Mesenchymal stem cell (in vitro differentiated cells and primary cell): Measurements from ENCODE around the gene ZFPL1.

Experiments used
- DNase-seq: peaks from one replicate; pipeline ENCODE4 v3.0.0-alpha.2; 2013
- H2AFZ ChIP-seq: one replicate; pipeline ENCODE4 v1.6.1; 2013; ENCODE audit warnings: low read depth, mild to moderate bottlenecking, control low read depth, inconsistent platforms, low read length, moderate library complexity
- H2AK5ac ChIP-seq: 2 replicates; pipeline ENCODE4 v1.6.1; 2013; ENCODE audit warnings: low read length, moderate library complexity, mild to moderate bottlenecking, inconsistent platforms; ENCODE audit not compliant: severe bottlenecking
- H2BK120ac ChIP-seq: one replicate; pipeline ENCODE4 v1.6.1; 2013; ENCODE audit warnings: low read depth, mild to moderate bottlenecking, inconsistent platforms, low read length, moderate library complexity
- H2BK12ac ChIP-seq, 2 experiments: one replicate each; pipeline ENCODE4 v1.6.1; 2013; ENCODE audit warnings: inconsistent platforms in 2 of 2, low read length in 2 of 2, mild to moderate bottlenecking in 2 of 2, moderate library complexity in 2 of 2, control low read depth in 1 of 2
- H2BK15ac ChIP-seq: one replicate; pipeline ENCODE4 v1.6.1; 2013; ENCODE audit warnings: mild to moderate bottlenecking, low read depth, inconsistent platforms; ENCODE audit not compliant: poor library complexity, severe bottlenecking
- H2BK5ac ChIP-seq: 2 replicates; pipeline ENCODE4 v1.6.1; 2013; ENCODE audit warnings: low read depth, mild to moderate bottlenecking, low read length, control low read depth, inconsistent platforms; ENCODE audit not compliant: poor library complexity, severe bottlenecking
- H3K14ac ChIP-seq, 2 experiments: one replicate each; pipeline ENCODE4 v1.6.1; 2013; ENCODE audit warnings: inconsistent platforms in 2 of 2, low read length in 2 of 2, control low read depth in 1 of 2, mild to moderate bottlenecking in 1 of 2, moderate library complexity in 1 of 2
- H3K18ac ChIP-seq, 2 experiments: one replicate each; pipeline ENCODE4 v1.6.1; 2013; ENCODE audit warnings: inconsistent platforms in 2 of 2, low read length in 2 of 2, control low read depth in 1 of 2, low read depth in 1 of 2, mild to moderate bottlenecking in 1 of 2
- H3K23ac ChIP-seq, 2 experiments: one replicate each; pipeline ENCODE4 v1.6.1; 2013; ENCODE audit warnings: inconsistent platforms in 2 of 2, low read length in 2 of 2, mild to moderate bottlenecking in 2 of 2, moderate library complexity in 2 of 2, control low read depth in 1 of 2
- H3K27ac ChIP-seq: 2 replicates; pipeline ENCODE4 v1.5.1; 2013; ENCODE audit warnings: mild to moderate bottlenecking, moderate library complexity, low read length, control low read depth, inconsistent platforms; ENCODE audit not compliant: poor library complexity, severe bottlenecking
- H3K27me3 ChIP-seq, 2 experiments: 2 replicates each; pipeline versions ENCODE4 v1.6.1 to v1.7.0; 2013; ENCODE audit warnings: low read length in 2 of 2, mild to moderate bottlenecking in 2 of 2, moderate library complexity in 2 of 2, control low read depth in 1 of 2, inconsistent platforms in 1 of 2; ENCODE audit not compliant: control insufficient read depth in 1 of 2, insufficient read depth in 1 of 2
- H3K36me3 ChIP-seq, 2 experiments: 2 replicates each; pipeline versions ENCODE4 v1.6.1 to v1.7.0; 2013; ENCODE audit warnings: low read length in 2 of 2, control low read depth in 1 of 2, inconsistent platforms in 1 of 2, low read depth in 1 of 2, mild to moderate bottlenecking in 1 of 2; ENCODE audit not compliant: insufficient read depth in 2 of 2, control insufficient read depth in 1 of 2
- H3K4ac ChIP-seq, 2 experiments: one replicate each; pipeline ENCODE4 v1.6.1; 2013; ENCODE audit warnings: inconsistent platforms in 2 of 2, low read length in 2 of 2, mild to moderate bottlenecking in 2 of 2, moderate library complexity in 2 of 2, control low read depth in 1 of 2, low read depth in 1 of 2
- H3K4me1 ChIP-seq: 2 replicates; pipeline ENCODE4 v1.6.1; 2013; ENCODE audit warnings: low read depth, low read length, control low read depth; ENCODE audit not compliant: control insufficient read depth, insufficient read depth
- H3K4me2 ChIP-seq: 2 replicates; pipeline ENCODE4 v1.6.1; 2013; ENCODE audit warnings: low read length, mild to moderate bottlenecking, inconsistent platforms; ENCODE audit not compliant: poor library complexity, severe bottlenecking
- H3K4me3 ChIP-seq, 2 experiments: 2 replicates each; pipeline versions ENCODE4 v1.5.1 to v1.7.0; 2013; ENCODE audit warnings: low read length in 2 of 2, mild to moderate bottlenecking in 2 of 2, control low read depth in 1 of 2, low read depth in 1 of 2; ENCODE audit not compliant: insufficient read depth in 1 of 2
- H3K79me1 ChIP-seq: replicated peaks from 2 replicates; pipeline ENCODE4 v1.6.1; 2013; ENCODE audit warnings: mild to moderate bottlenecking, control low read depth, low read length, inconsistent platforms; ENCODE audit not compliant: poor library complexity, severe bottlenecking
- H3K9ac ChIP-seq: 2 replicates; pipeline ENCODE4 v1.7.0; 2013; ENCODE audit warnings: mild to moderate bottlenecking, low read length, moderate library complexity
- H3K9me3 ChIP-seq: 2 replicates; pipeline ENCODE4 v1.7.0; 2013; ENCODE audit warnings: mild to moderate bottlenecking, low read length; ENCODE audit not compliant: control insufficient read depth
- H4K8ac ChIP-seq: one replicate; pipeline ENCODE4 v1.6.1; 2013; ENCODE audit warnings: inconsistent platforms, mild to moderate bottlenecking, low read length, moderate library complexity
- H4K91ac ChIP-seq: one replicate; pipeline ENCODE4 v1.6.1; 2013; ENCODE audit warnings: mild to moderate bottlenecking, low read length, inconsistent platforms
- WGBS: methylation state at CpG from one replicate; pipeline ENCODE4 v1.1.7; 2013; ENCODE audit warnings: mixed read lengths; 5-methylcytosine and 5-hydroxymethylcytosine counted together

ZFPL1 gene

DNA sequence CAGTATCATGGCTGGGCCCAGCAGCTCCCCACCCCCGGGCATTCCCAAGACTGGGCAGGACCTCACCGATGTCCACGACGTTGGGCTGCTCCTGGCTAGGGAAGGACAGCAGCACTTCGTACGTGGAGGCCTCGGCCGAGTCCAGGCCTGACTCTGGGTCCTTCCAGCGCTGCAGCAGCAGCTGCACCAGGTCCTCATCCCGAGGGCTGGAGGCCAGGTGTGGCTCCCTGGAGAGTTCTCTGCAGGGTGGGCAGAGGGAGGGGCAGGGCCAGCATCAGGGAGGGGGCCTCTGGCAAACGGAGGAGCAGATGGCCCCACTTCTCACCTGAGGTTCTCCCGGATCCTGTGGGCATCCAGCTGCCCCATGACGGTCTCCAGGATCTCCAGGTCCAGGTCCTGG is 26.0 kb upstream of the ZFPL1 start:
- Histone ChIP-seq H4K91ac (no peak overlapping the region), H3K9me3 (no peaks in the 10 kb centered on the region), H3K4ac (no peak overlapping the region), H2BK120ac (no peak overlapping the region), H3K4me3 (no peak overlapping the region), H4K8ac (no peak overlapping the region), H3K14ac (no peak overlapping the region), H3K79me1 (no peaks in the 10 kb centered on the region), H3K36me3 (no peaks in the 10 kb centered on the region), H2BK5ac (no peak overlapping the region), H2AFZ (no peak overlapping the region), H3K18ac (no peak overlapping the region), H3K27me3 (peaks cover 17 to 37% of the 10 kb centered on the region in 2 experiments), H2AK5ac (no peak overlapping the region), H3K4me2 (no peak overlapping the region), H3K27ac (no peak overlapping the region), H2BK12ac (no peak overlapping the region), H3K4me1 (peaks cover 1% of the 10 kb centered on the region), H3K23ac (no peak overlapping the region), H2BK15ac (no peak overlapping the region), H3K9ac (no peak overlapping the region)
- 86% methylated on average over 11 of the region's 13 CpGs for WGBS
- DNase-seq, result no peak

DNA sequence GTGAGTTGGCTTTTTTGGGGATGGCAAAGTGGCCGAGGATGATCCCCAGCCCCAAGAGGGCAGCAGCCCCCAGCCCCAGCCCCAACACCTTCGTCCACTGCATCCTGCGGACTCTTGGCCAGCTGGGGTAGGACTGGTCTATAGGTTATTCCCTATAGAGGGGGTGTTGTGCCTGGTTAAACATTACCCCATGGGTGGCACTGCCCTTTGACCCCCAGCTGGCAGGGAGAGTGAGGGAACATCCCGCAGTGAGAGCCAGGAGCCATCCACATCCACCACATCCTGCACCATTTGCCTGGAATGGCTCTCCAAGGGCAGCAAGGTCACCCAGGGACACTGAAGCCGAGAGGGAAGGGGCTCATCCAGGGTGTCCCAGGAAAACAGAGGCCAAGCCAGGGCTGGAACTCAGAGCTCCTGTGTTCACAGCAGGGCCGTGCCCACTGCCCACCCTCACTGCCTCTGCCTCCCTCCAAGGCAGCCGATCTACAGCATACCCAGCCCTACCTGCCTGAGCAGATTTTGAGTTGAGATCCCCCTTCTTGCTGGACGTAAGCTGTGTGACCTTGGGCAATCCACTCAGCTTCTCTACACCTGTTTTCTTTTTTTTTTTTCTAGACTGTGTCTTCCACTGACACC is 25.5 kb upstream of the ZFPL1 start, which contains the start of gene NAALADL1:
TSS of gene NAALADL1 (minus strand) at position 135 of the 636 bp plus-strand sequence. CDS start at position 103, 32 bp downstream.
- no peak within 1 kb of the TSS for H2BK120ac ChIP-seq
- H3K14ac ChIP-seq, result no peak within 1 kb of the TSS
- H3K27ac ChIP-seq, result no peak within 1 kb of the TSS
- H3K27me3 ChIP-seq, result peaks cover 14 to 32% of the 10 kb centered on the region in 2 experiments
- H3K9me3 ChIP-seq, result no peaks in the 10 kb centered on the region
- H3K18ac ChIP-seq, result no peak within 1 kb of the TSS
- no peak within 1 kb of the TSS for H2BK12ac ChIP-seq
- no peak within 1 kb of the TSS for H4K8ac ChIP-seq
- DNase-seq, result no peak
- no peak within 1 kb of the TSS for H2BK15ac ChIP-seq
- H3K4me3 ChIP-seq, result no peak within 1 kb of the TSS
- H3K4me2 ChIP-seq, result no peak within 1 kb of the TSS
- WGBS, result 90% methylated on average over 5 of the region's 8 CpGs
- no peak within 1 kb of the TSS for H3K4ac ChIP-seq
- no peak within 1 kb of the TSS for H2AK5ac ChIP-seq
- no peak within 1 kb of the TSS for H4K91ac ChIP-seq
- no peak within 1 kb of the TSS for H2BK5ac ChIP-seq
- H3K36me3 ChIP-seq, result no peaks in the 10 kb centered on the region
- peaks cover 1% of the 10 kb centered on the region for H3K4me1 ChIP-seq
- H3K79me1 ChIP-seq, result no peaks in the 10 kb centered on the region
- no peak within 1 kb of the TSS for H3K23ac ChIP-seq
- no peak within 1 kb of the TSS for H2AFZ ChIP-seq
- H3K9ac ChIP-seq, result no peak within 1 kb of the TSS

DNA sequence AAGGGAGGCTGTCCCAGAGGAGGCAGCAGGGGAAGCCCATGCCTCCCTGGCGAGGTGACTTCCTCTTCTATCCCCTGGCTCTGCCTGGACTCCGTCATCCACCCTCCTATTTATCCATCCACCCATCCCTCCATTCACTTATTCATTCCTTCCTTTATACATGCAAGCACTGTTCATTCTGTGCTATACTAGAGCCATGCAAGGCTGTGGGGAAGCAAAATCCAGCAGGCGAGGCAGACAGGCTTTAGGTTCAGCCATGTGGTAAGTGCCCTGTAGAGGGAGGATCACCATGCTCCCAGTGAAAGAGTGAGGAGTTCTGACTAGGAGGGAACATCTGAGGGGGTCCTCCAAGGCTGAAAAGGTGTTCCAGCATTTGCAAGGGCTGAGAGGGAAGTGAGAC is 24.5 kb upstream of the ZFPL1 start:
- Histone ChIP-seq H3K4me3 (no peak overlapping the region), H3K79me1 (no peaks in the 10 kb centered on the region), H3K18ac (no peak overlapping the region), H3K36me3 (no peaks in the 10 kb centered on the region), H2BK12ac (no peak overlapping the region), H3K27ac (no peak overlapping the region), H3K9me3 (no peaks in the 10 kb centered on the region), H4K91ac (no peak overlapping the region), H3K4me1 (peaks cover 1% of the 10 kb centered on the region), H4K8ac (no peak overlapping the region), H3K27me3 (peaks cover 6 to 22% of the 10 kb centered on the region in 2 experiments), H2BK5ac (no peak overlapping the region), H3K9ac (no peak overlapping the region), H2AK5ac (no peak overlapping the region), H2BK15ac (no peak overlapping the region), H2BK120ac (no peak overlapping the region), H3K23ac (no peak overlapping the region), H3K4ac (no peak overlapping the region), H3K4me2 (no peak overlapping the region), H2AFZ (no peak overlapping the region), H3K14ac (no peak overlapping the region)
- no peak for DNase-seq
- 42% methylated on average over 3 of the region's 3 CpGs for WGBS

DNA sequence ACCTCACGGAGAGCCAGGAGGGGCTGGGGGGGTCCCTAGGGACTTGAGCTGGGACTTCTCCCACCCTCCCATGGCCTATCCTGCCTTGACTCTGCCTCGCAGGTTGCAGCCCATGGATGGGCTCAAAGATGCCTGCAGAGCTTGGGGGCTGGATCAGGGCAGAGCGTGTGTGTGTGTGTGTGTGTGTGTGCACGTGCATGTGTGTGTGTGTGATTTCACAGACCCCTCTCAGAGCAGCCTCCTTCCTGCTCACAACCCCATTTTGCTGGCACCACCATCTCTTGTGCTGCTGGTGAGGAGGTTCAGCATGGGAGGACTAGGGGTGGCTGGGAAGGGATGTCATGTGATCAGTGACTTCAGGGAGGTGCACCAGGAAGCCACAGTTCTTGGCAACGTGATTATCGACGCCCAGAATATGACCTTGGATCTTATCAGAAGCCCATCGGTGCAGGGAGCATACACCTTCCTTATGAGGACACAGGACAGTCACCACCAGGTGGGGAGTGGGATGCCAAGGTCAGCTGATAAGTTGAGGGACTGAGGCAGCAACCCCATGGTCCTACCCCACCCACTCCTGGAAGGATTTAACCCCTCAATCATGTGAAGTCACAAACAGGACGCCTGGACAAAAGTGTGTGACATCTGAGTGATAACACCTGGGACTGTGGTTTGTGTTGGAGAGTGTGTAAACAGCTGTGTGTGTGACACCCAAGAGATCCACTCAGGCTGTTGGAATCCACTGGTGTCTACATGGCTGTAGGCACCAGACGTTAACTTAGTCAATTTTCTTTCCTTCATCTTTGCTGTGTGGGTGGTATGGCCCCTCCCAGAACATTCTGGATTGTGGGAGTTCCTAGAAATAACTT is 23.8 kb upstream of the ZFPL1 start:
- Histone ChIP-seq H4K8ac (no peak overlapping the region), H3K18ac (no peak overlapping the region), H2AFZ (no peak overlapping the region), H3K4me1 (peaks cover 1% of the 10 kb centered on the region), H2BK12ac (no peak overlapping the region), H3K4ac (no peak overlapping the region), H2BK15ac (no peak overlapping the region), H3K27ac (no peak overlapping the region), H3K23ac (no peak overlapping the region), H2BK5ac (no peak overlapping the region), H3K79me1 (no peaks in the 10 kb centered on the region), H3K4me3 (no peak overlapping the region), H3K9ac (no peak overlapping the region), H2BK120ac (no peak overlapping the region), H3K36me3 (no peaks in the 10 kb centered on the region), H4K91ac (no peak overlapping the region), H3K14ac (no peak overlapping the region), H2AK5ac (no peak overlapping the region), H3K4me2 (no peak overlapping the region), H3K9me3 (no peaks in the 10 kb centered on the region), H3K27me3 (peaks cover 3 to 17% of the 10 kb centered on the region in 2 experiments)
- 65% methylated on average over 8 of the region's 10 CpGs for WGBS
- DNase-seq, result peak; percentile 60
